Liver (tissue), 9 donors: ENCODE data around the gene C9orf50. TPM values are rescaled to one million over a fixed set of nuclear protein-coding genes. Genes with fewer than 3 reads are reported as not detected.

Experiments
- DNase-seq: peaks from one replicate; pipeline ENCODE4 v3.0.0-alpha.2; 2017; ENCODE audit warnings: low spot score
- H3K27ac ChIP-seq, 2 donors: one replicate each; pipeline ENCODE4 v1.7.0; 2013; ENCODE audit warnings: inconsistent platforms in 2 of 2, low read length in 2 of 2, control low read depth in 1 of 2, low read depth in 1 of 2, mild to moderate bottlenecking in 1 of 2
- H3K27me3 ChIP-seq, 4 donors: one replicate each; pipeline versions ENCODE4 v1.6.1 to v1.7.0; 2013; ENCODE audit warnings: low read length in 3 of 4, inconsistent platforms in 1 of 4, mild to moderate bottlenecking in 1 of 4, moderate library complexity in 1 of 4; ENCODE audit not compliant: control insufficient read depth in 4 of 4, insufficient read depth in 4 of 4
- H3K36me3 ChIP-seq, 4 donors: one replicate each; pipeline versions ENCODE4 v1.6.1 to v1.7.0; 2013; ENCODE audit warnings: low read length in 3 of 4, mild to moderate bottlenecking in 3 of 4, low read depth in 1 of 4, moderate library complexity in 1 of 4; ENCODE audit not compliant: control insufficient read depth in 4 of 4, insufficient read depth in 3 of 4
- H3K4me1 ChIP-seq, 4 donors: one replicate each; pipeline versions ENCODE4 v1.6.1 to v1.7.0; 2013; ENCODE audit warnings: low read length in 3 of 4, mild to moderate bottlenecking in 3 of 4, moderate library complexity in 1 of 4; ENCODE audit not compliant: control insufficient read depth in 4 of 4, insufficient read depth in 4 of 4
- H3K4me3 ChIP-seq, 3 donors: one replicate each; pipeline versions ENCODE4 v1.6.1 to v1.7.0; 2013; ENCODE audit warnings: low read length in 3 of 3, control low read depth in 1 of 3, low read depth in 1 of 3, mild to moderate bottlenecking in 1 of 3
- H3K9ac ChIP-seq, 2 donors: one replicate each; pipeline ENCODE4 v1.7.0; 2013; ENCODE audit warnings: low read length in 2 of 2, mild to moderate bottlenecking in 2 of 2, moderate library complexity in 2 of 2, control low read depth in 1 of 2, low read depth in 1 of 2
- H3K9me3 ChIP-seq, 4 donors: one replicate each; pipeline versions ENCODE4 v1.6.1 to v1.7.0; 2013; ENCODE audit warnings: low read length in 3 of 4; ENCODE audit not compliant: control insufficient read depth in 4 of 4
- ATF3 ChIP-seq: IDR thresholded peaks from 2 replicates; pipeline ENCODE4 v1.6.1; 2016; ENCODE audit warnings: antibody characterized with exemption
- CTCF ChIP-seq: fragments of 150-350 bp; IDR thresholded peaks from 2 replicates; pipeline ENCODE4 v1.5.1; 2017; ENCODE audit warnings: improper control_type of control experiment, low read depth, low read length; ENCODE audit not compliant: missing input control
- EGR1 ChIP-seq, 2 donors: IDR thresholded peaks; 2 replicates each; pipeline ENCODE4 v1.6.1; 2016 to 2018; ENCODE audit warnings: antibody characterized with exemption in 2 of 2, low read depth in 2 of 2
- FOXA1 ChIP-seq: IDR thresholded peaks from 2 replicates; pipeline ENCODE4 v1.6.1; 2016; ENCODE audit warnings: antibody characterized with exemption
- FOXA2 ChIP-seq: IDR thresholded peaks from 2 replicates; pipeline ENCODE4 v1.6.1; 2016; ENCODE audit warnings: antibody characterized with exemption
- GABPA ChIP-seq, 2 donors: IDR thresholded peaks in 1 of 2; conservative IDR thresholded peaks in 1 of 2; 2 replicates each; pipeline ENCODE4 v1.6.1; 2016; ENCODE audit warnings: antibody characterized with exemption in 2 of 2, mild to moderate bottlenecking in 1 of 2, moderate library complexity in 1 of 2
- HNF4A ChIP-seq, 2 donors: conservative IDR thresholded peaks; 2 replicates each; pipeline ENCODE4 v1.6.1; 2016; ENCODE audit warnings: antibody characterized with exemption in 2 of 2, mild to moderate bottlenecking in 2 of 2
- HNF4G ChIP-seq: IDR thresholded peaks from 2 replicates; pipeline ENCODE4 v1.6.1; 2016; ENCODE audit warnings: antibody characterized with exemption
- JUND ChIP-seq, 2 donors: IDR thresholded peaks; 2 replicates each; pipeline ENCODE4 v1.6.1; 2016; ENCODE audit warnings: antibody characterized with exemption in 2 of 2
- NR2F2 ChIP-seq: IDR thresholded peaks from 2 replicates; pipeline ENCODE4 v1.6.1; 2016; ENCODE audit warnings: antibody characterized with exemption
- RAD21 ChIP-seq, 2 donors: IDR thresholded peaks; 2 replicates each; pipeline ENCODE4 v1.6.1; 2016; ENCODE audit warnings: antibody characterized with exemption in 2 of 2, mild to moderate bottlenecking in 2 of 2
- REST ChIP-seq: IDR thresholded peaks from 2 replicates; pipeline ENCODE4 v1.6.1; 2016; ENCODE audit warnings: antibody characterized with exemption, mild to moderate bottlenecking
- RXRA ChIP-seq, 2 donors: IDR thresholded peaks; 2 replicates each; pipeline ENCODE4 v1.6.1; 2017 to 2018; ENCODE audit warnings: antibody characterized with exemption in 2 of 2, mild to moderate bottlenecking in 1 of 2
- SP1 ChIP-seq: IDR thresholded peaks from 2 replicates; pipeline ENCODE4 v1.6.1; 2018; ENCODE audit warnings: antibody characterized with exemption, mild to moderate bottlenecking
- TAF1 ChIP-seq: conservative IDR thresholded peaks from 2 replicates; pipeline ENCODE4 v1.6.1; 2016; ENCODE audit warnings: antibody characterized with exemption, mild to moderate bottlenecking
- YY1 ChIP-seq: IDR thresholded peaks from 2 replicates; pipeline ENCODE4 v1.6.1; 2016; ENCODE audit warnings: antibody characterized with exemption, mild to moderate bottlenecking
- ZBTB33 ChIP-seq: IDR thresholded peaks from 2 replicates; pipeline ENCODE4 v1.6.1; 2016; ENCODE audit warnings: antibody characterized with exemption
- WGBS: extraction: QIAGEN DNeasy Blood & Tissue Kit; methylation state at CpG from one replicate; pipeline ENCODE4 v1.1.7; 2013; 5-methylcytosine and 5-hydroxymethylcytosine counted together
- polyA plus RNA-seq, 2 donors: library from polyadenylated mRNA; stranded (reverse) in 1 of 2; unstranded in 1 of 2; fragments of 200-250 nt in 1 of 2; fragments of >200 nt in 1 of 2; fragmentation: Nextera tagmentation in 1 of 2; extraction: Ambion mirVana in 1 of 2; gene quantifications; one replicate each; pipeline versions ENCODE4 v1.2.1 to v1.2.3, GENCODE V29; 2013 to 2015
- total RNA-seq, 2 donors: library from RNA; depleted of rRNA; stranded (reverse); fragments of >200 nt; gene quantifications; one replicate each; pipeline ENCODE4 v1.2.3, GENCODE V29; 2014
- TF ChIP-seq, protein P1 (sequence below): IDR thresholded peaks from 2 replicates; pipeline ENCODE4 v1.6.1; 2016; ENCODE audit warnings: antibody characterized with exemption
- donor health status: healthy.
- donor health status: healthy.
- donor health status: healthy.
- donor health status: healthy.
- donor health status: healthy.

C9orf50 gene
- total and polyA plus RNA-seq, 4 donors, result 0.23 TPM; not detected in 3

GRCh38 chr9:129650680-129651235 is 29.9 kb upstream of the C9orf50 start:
- H3K27ac ChIP-seq, result no peak overlapping the region
- H3K4me3 ChIP-seq, result no peak overlapping the region
- 91% methylated on average over 10 of the region's 10 CpGs for WGBS
- H3K9ac ChIP-seq, result no peak overlapping the region
- DNase-seq, result no peak
- TF ChIP-seq FOXA1 (no peak), REST (no peak), FOXA2 (no peak), RXRA (IDR thresholded peaks at IDR 0.05) (no peak), JUND (IDR thresholded peaks at IDR 0.05) (no peak), ATF3 (no peak), HNF4G (no peak), NR2F2 (no peak), HNF4A (conservative IDR thresholded peaks at IDR 0.05) (no peak), YY1 (no peak), TAF1 (no peak), ZBTB33 (no peak)
- no peaks in the 10 kb centered on the region for H3K27me3 ChIP-seq
- H3K4me1 ChIP-seq, result no peaks in the 10 kb centered on the region
- no peaks in the 10 kb centered on the region for H3K9me3 ChIP-seq
- no peaks in the 10 kb centered on the region for H3K36me3 ChIP-seq

GRCh38 chr9:129649726-129650679 is 29.1 kb upstream of the C9orf50 start:
- H3K36me3 ChIP-seq, result no peaks in the 10 kb centered on the region
- no peaks in the 10 kb centered on the region for H3K9me3 ChIP-seq
- no peaks in the 10 kb centered on the region for H3K27me3 ChIP-seq
- H3K9ac ChIP-seq, result no peak overlapping the region
- H3K4me3 ChIP-seq, result no peak overlapping the region
- H3K27ac ChIP-seq, result no peak overlapping the region
- H3K4me1 ChIP-seq, result no peaks in the 10 kb centered on the region
- 89% methylated on average over 20 of the region's 20 CpGs for WGBS
- DNase-seq, result no peak
- TF ChIP-seq RXRA (IDR thresholded peaks at IDR 0.05) (no peak), JUND (IDR thresholded peaks at IDR 0.05) (no peak), ATF3 (no peak), FOXA1 (no peak), NR2F2 (no peak), HNF4G (no peak), GABPA (IDR thresholded peaks at IDR 0.05 in 1 of 2, conservative IDR thresholded peaks at IDR 0.05 in 1 of 2) (no peak), TAF1 (no peak), HNF4A (conservative IDR thresholded peaks at IDR 0.05) (no peak), YY1 (no peak), CTCF (no peak), EGR1 (IDR thresholded peaks at IDR 0.05; ENCODE audit: low read depth in 2 of 2) (no peak), REST (no peak), RAD21 (IDR thresholded peaks at IDR 0.05) (no peak), SP1 (no peak), FOXA2 (no peak)
- TF ChIP-seq, protein P1, sequence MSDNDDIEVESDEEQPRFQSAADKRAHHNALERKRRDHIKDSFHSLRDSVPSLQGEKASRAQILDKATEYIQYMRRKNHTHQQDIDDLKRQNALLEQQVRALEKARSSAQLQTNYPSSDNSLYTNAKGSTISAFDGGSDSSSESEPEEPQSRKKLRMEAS, result no peak
